Panc1 (cell line): ENCODE measurements around the gene CXCR2. TPM values are rescaled to one million over a fixed set of nuclear protein-coding genes. Genes with fewer than 3 reads are reported as not detected.

ENCODE experiments used
- ATAC-seq: fragments of 200-7000 bp; cut with Tn5 transposase; 2 replicates; pipeline ENCODE4 v1.9.1; 2020; ENCODE audit warnings: mild to moderate bottlenecking, moderate library complexity
- BruUV-seq: library from RNA; stranded (reverse); fragments of 400-500 nt; replicated peaks from 2 replicates; lab custom pipeline; 2021; lab: Mats Ljungman, UMichigan
- CTCF ChIA-PET: fragments of 300-600 bp; sonication (Branson Sonifier 250); formaldehyde crosslinking; loops from one replicate; lab custom pipeline; 2022; ENCODE audit warnings: antibody characterized with exemption; lab: Charles Lee
- POLR2A ChIA-PET: fragments of 300-600 bp; sonication (Branson Sonifier 250); formaldehyde crosslinking; loops from one replicate; lab custom pipeline; 2022; ENCODE audit warnings: antibody characterized with exemption; lab: Charles Lee
- DNase-seq: peaks from one replicate; pipeline ENCODE4 v3.0.0-alpha.2; 2010; ENCODE audit warnings: low read depth, low spot score
- H3K27ac ChIP-seq: 2 replicates; pipeline ENCODE4 v1.5.1; 2011; ENCODE audit warnings: mild to moderate bottlenecking, low read length, inconsistent platforms
- H3K27me3 ChIP-seq: fragments of 200-500 bp; sonication (Bioruptor generic); 2 replicates; pipeline ENCODE4 v1.6.0; 2014; ENCODE audit warnings: low read length, inconsistent platforms; ENCODE audit not compliant: control insufficient read depth, insufficient read depth
- H3K36me3 ChIP-seq: fragments of 200-500 bp; sonication (Bioruptor generic); 2 replicates; pipeline ENCODE4 v1.5.1; 2014; ENCODE audit warnings: inconsistent platforms, mild to moderate bottlenecking, low read length, moderate library complexity; ENCODE audit not compliant: control insufficient read depth, insufficient read depth
- H3K4me1 ChIP-seq: 2 replicates; pipeline ENCODE4 v1.5.1; 2011; ENCODE audit warnings: inconsistent platforms, mild to moderate bottlenecking, low read length, moderate library complexity; ENCODE audit not compliant: control insufficient read depth, insufficient read depth
- H3K4me3 ChIP-seq, 2 experiments: 2 replicates each; pipeline ENCODE4 v1.5.1; 2011 to 2012; ENCODE audit warnings: low read depth in 2 of 2, low read length in 2 of 2, mild to moderate bottlenecking in 2 of 2, inconsistent platforms in 1 of 2, moderate library complexity in 1 of 2
- H3K9me3 ChIP-seq: fragments of 200-500 bp; sonication (Bioruptor generic); 2 replicates; pipeline ENCODE4 v1.5.1; 2014; ENCODE audit warnings: low read depth, mild to moderate bottlenecking, inconsistent platforms, low read length, moderate library complexity; ENCODE audit not compliant: control insufficient read depth, insufficient read depth
- CTCF ChIP-seq: fragments of 450-650 bp; IDR thresholded peaks from 2 replicates; pipeline ENCODE4 v1.5.1; 2017; ENCODE audit warnings: mild to moderate bottlenecking
- POLR2AphosphoS5 ChIP-seq: IDR thresholded peaks from 2 replicates; pipeline ENCODE4 v1.6.1; 2012; ENCODE audit warnings: mild to moderate bottlenecking, low read depth, low read length, moderate library complexity
- REST ChIP-seq, 2 experiments: IDR thresholded peaks; 2 replicates each; pipeline ENCODE4 v1.6.1; 2011 to 2012; ENCODE audit warnings: low read depth in 2 of 2, control low read depth in 1 of 2, low read length in 1 of 2, mild to moderate bottlenecking in 1 of 2, moderate library complexity in 1 of 2; ENCODE audit not compliant: insufficient read depth in 1 of 2
- SIN3A ChIP-seq: IDR thresholded peaks from 2 replicates; pipeline ENCODE4 v1.6.1; 2012; ENCODE audit warnings: low read depth, mild to moderate bottlenecking, low read length, moderate library complexity, borderline replicate concordance; ENCODE audit not compliant: insufficient read depth
- TCF7L2 ChIP-seq: IDR thresholded peaks from 2 replicates; pipeline ENCODE4 v1.6.1; 2011; ENCODE audit warnings: mild to moderate bottlenecking, low read depth, low read length, inconsistent platforms
- in situ Hi-C: cut with HindIII; loops from 2 replicates; pipeline ENCODE4 v1.10.0; 2016; ENCODE audit warnings: low sequenced_read_pairs, low pct_unique_long_range_greater_than_20kb
- intact Hi-C: fragments of 100-400 bp; cut with micrococcal nuclease; formaldehyde crosslinking; loops from one replicate; pipeline ENCODE4 v1.10.0; 2022; ENCODE audit not compliant: unreplicated experiment
- total RNA-seq: library from RNA; stranded (reverse); gene quantifications from one replicate; pipeline ENCODE4 v1.2.1, GENCODE V29; 2021; ENCODE audit not compliant: unreplicated experiment

The CXCR2 gene
- total RNA-seq, 1 experiment from 2014 or later = not detected

GRCh38 chr2:218129458-218130135 lies 3.8 kb downstream of the CXCR2 start:
- no peaks in the 10 kb centered on the region for H3K4me1 ChIP-seq
- no peak overlapping the region for H3K27ac ChIP-seq
- POLR2A ChIA-PET = no interaction called here
- TF ChIP-seq CTCF = no peak
- TF ChIP-seq REST (IDR thresholded peaks at IDR 0.05; ENCODE audit: insufficient read depth in 1 of 2, low read depth in 2 of 2, low read length in 1 of 2) = no peak
- TF ChIP-seq POLR2AphosphoS5 = no peak
- no peak for TF ChIP-seq TCF7L2
- TF ChIP-seq SIN3A = no peak
- no peaks in the 10 kb centered on the region for H3K36me3 ChIP-seq
- no peaks in the 10 kb centered on the region for H3K9me3 ChIP-seq
- in situ Hi-C loops (no loop called here), intact Hi-C loops (no loop called here)
- ATAC-seq (no peak), DNase-seq (no peak)
- 0 out of 2 replicates have a peak, but pooled peaks cover 3% of the 10 kb centered on the region for H3K27me3 ChIP-seq
- no peak overlapping the region for H3K4me3 ChIP-seq
- CTCF ChIA-PET = no interaction called here
- BruUV-seq = no TSS peak

GRCh38 chr2:218130377-218130776 lies 4.5 kb downstream of the CXCR2 start:
- intact Hi-C loops (no loop called here), in situ Hi-C loops (no loop called here)
- ChIA-PET CTCF (no interaction called here), POLR2A (no interaction called here)
- no peaks in the 10 kb centered on the region for H3K4me1 ChIP-seq
- H3K27ac ChIP-seq = no peak overlapping the region
- no peak for ATAC-seq
- no peak for TF ChIP-seq POLR2AphosphoS5
- no peak for TF ChIP-seq TCF7L2
- no peak for TF ChIP-seq REST (IDR thresholded peaks at IDR 0.05; ENCODE audit: insufficient read depth in 1 of 2, low read depth in 2 of 2, low read length in 1 of 2)
- TF ChIP-seq SIN3A = no peak
- TF ChIP-seq CTCF = no peak
- 0 out of 2 replicates have a peak, but pooled peaks cover 3% of the 10 kb centered on the region for H3K27me3 ChIP-seq
- no peaks in the 10 kb centered on the region for H3K36me3 ChIP-seq
- BruUV-seq = no TSS peak
- H3K9me3 ChIP-seq = no peaks in the 10 kb centered on the region
- no peak for DNase-seq
- no peak overlapping the region for H3K4me3 ChIP-seq
